ENCODE results near the gene FHIP2A.
"Not testable (repeated sequence)": the region's sequence is repeated elsewhere in the genome, so short reads cannot be mapped to it uniquely, and the experiment has no call there.

Gene FHIP2A

GRCh38 chr10:114821293-114821914 is at the start of gene FHIP2A:
Gene FHIP2A (plus strand): TSS chr10:114821780. CDS start chr10:114822079, 299 bp downstream.
- peak; percentile 75 to 84 for DNase-seq (ENCODE audit: low read depth in 1 of 2, low spot score in 1 of 2)

DNA sequence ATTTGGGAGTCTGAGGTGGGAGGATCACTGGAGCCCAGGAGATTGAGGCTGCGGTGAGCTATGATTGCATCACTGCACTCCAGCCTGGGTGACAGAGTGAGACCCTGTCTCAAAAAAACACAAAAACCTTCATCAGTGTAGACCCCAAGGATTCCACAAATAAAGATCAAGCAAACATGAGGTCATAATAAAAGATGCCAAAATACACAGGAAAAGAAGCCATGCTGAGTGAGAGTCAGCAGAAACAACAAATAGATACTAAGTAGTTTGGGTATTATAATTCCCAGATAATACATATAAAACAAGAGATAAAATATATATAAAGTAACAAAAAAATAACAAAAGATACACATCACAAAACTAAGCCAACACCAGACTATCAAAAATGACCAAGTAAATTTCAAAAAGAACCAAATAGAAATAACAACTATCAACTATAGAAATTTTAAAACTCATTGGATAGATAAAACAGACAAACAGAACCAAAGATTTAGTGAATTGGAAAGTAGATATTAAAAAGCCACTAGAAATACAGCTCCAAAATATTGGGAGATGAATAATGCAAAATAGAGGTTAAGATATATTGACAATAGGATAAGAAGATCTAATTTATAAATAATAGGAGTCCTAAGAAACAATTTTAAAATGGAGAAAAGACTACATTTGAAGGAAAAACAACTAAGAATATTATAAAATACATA is 48.9 kb upstream of the FHIP2A start:
- DNase-seq (ENCODE audit: low read depth in 1 of 2, low spot score in 1 of 2): no peak

- no peak for DNase-seq (ENCODE audit: low read depth in 1 of 2, low spot score in 1 of 2)
Observed at GRCh38 chr10:114773197-114773532, 48.4 kb upstream of the FHIP2A start.

DNA sequence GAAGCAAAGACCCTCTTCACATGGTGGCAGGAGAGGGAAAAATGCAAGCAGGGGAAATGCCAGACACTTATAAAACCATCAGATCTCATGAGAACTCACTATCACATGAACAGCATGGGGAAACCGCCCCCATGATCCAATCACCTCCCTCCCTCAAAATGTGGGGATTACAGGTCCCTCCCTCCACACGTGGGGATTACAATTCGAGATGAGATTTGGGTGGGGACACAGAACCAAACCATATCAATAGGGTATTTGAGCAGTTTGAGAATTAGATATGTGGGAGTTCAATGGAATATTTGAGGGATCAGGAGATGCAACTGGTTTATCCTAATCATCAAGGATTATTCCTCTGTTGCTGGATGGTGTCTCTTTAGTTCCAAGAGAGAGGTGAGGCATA is 46.5 kb upstream of the FHIP2A start:
- not testable (repeated sequence) for DNase-seq (ENCODE audit: low read depth in 1 of 2, low spot score in 1 of 2)

GRCh38 chr10:114777415-114777814 is 44.2 kb upstream of the FHIP2A start:
- no peak for DNase-seq (ENCODE audit: low read depth in 1 of 2, low spot score in 1 of 2)

- DNase-seq (ENCODE audit: low read depth in 1 of 2, low spot score in 1 of 2): no peak
Observed at GRCh38 chr10:114779803-114780576, 41.6 kb upstream of the FHIP2A start.

GRCh38 chr10:114780577-114781184 is 40.9 kb upstream of the FHIP2A start:
- DNase-seq (ENCODE audit: low read depth in 1 of 2, low spot score in 1 of 2): no peak

DNA sequence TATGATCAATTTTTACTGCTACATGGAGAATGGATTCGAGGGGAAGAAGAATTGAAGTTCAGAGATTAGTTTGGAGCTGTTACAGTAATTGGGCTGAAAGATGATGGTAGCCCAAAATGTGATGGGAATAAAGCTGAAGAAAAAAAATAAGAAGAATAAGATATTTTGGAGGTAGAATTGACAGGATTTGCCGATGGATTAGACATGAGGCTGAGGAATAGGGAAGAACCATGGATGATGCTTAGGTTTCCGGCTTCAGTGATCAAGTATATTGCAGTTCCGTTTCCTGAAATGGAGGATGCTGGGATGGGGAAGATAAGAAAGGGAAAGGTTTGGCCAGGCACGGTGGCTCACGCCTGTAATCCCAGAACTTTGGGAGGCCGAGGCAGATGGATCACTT is 38.9 kb upstream of the FHIP2A start:
- DNase-seq (ENCODE audit: low read depth in 1 of 2, low spot score in 1 of 2): no peak

DNA sequence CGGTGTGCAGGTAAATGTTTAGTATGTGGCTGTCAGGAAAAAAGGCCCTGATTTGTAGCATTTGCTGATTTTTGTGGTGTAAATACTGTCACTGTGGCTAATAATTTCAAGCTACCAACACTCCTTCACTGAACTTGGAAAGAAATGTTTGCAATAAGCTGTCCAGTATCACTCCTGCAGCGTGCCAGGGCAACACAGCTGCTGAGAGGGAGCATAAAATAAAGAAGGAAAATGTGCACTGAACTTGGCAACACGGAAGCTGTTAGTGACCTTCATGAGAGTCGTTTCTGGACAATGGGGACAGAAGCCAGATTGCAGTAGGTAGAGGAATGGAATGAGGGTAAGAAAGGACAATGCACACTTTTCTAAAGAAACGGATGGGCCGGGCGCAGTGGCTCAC is 37.9 kb upstream of the FHIP2A start:
- no peak for DNase-seq (ENCODE audit: low read depth in 1 of 2, low spot score in 1 of 2)

GRCh38 chr10:114786492-114786891 is 35.1 kb upstream of the FHIP2A start:
- not testable (repeated sequence) for DNase-seq (ENCODE audit: low read depth in 1 of 2, low spot score in 1 of 2)

- DNase-seq (ENCODE audit: low read depth in 1 of 2, low spot score in 1 of 2): not testable (repeated sequence)
Observed at GRCh38 chr10:114787131-114787530, 34.4 kb upstream of the FHIP2A start.

DNA sequence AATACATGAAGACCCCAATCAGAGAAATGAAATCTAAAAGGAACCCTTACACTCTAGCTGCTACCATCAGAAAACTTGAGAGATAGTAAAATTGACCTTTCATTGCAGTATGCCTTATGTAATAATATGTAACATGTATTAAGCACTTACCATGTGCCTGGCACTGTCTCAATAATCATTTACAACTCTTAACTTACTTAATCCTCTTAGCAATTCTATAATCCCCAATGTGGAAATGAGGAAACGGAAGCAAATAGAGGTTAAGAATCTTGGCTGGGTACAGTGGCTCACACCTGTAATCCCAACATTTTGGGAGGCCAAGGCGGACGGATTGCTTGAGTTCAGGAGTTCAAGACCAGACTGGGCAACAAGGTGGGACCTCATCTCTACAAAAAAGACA is 29.8 kb upstream of the FHIP2A start:
- DNase-seq (ENCODE audit: low read depth in 1 of 2, low spot score in 1 of 2): no peak

GRCh38 chr10:114795039-114795438 is 26.5 kb upstream of the FHIP2A start:
- DNase-seq (ENCODE audit: low read depth in 1 of 2, low spot score in 1 of 2): no peak

- no peak for DNase-seq (ENCODE audit: low read depth in 1 of 2, low spot score in 1 of 2)
Observed at GRCh38 chr10:114800361-114800760, 21.2 kb upstream of the FHIP2A start.

- DNase-seq (ENCODE audit: low read depth in 1 of 2, low spot score in 1 of 2): no peak
Observed at GRCh38 chr10:114801411-114801813, 20.2 kb upstream of the FHIP2A start.

- no peak for DNase-seq (ENCODE audit: low read depth in 1 of 2, low spot score in 1 of 2)
Observed at GRCh38 chr10:114802177-114802576, 19.4 kb upstream of the FHIP2A start.

DNA sequence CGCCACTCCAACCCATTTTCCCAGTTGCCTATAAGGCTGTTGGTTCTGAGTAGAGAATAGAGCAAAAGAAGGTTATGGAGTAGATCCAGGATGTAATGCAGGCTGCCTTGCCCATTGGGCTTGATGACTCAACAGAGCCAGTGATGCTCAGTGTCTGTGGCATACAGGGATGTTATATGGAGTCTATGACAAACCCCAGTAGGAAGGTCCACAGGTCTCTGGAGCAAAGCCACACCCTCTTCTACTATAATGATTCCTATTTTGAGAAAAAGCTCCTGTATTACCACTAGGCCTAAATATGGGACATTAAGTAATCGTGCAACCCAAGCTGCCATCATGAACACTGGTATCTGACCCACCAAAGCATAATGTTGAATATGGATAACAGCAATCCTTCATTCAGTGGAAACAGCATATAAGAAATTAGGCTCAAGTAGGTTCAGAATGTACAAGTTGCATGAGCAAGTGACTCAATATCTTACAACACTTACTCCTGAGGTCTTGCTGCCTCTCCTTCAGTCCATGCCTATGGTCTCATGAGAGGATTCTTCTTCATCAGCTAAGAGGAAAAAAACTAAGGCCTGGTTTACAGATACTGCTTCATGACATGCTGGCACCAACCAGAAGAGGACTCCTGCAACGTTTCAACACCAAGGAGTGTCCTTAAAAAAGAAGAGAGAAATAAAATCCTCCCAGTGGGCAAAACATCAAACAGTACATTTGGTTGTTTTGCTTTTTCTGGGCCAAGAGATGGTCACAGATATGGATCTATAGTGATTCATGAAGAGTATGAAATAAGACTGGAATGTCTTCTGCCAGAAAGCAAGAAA is 14.8 kb upstream of the FHIP2A start:
- no peak for DNase-seq (ENCODE audit: low read depth in 1 of 2, low spot score in 1 of 2)

- DNase-seq (ENCODE audit: low read depth in 1 of 2, low spot score in 1 of 2): no peak
Observed at GRCh38 chr10:114808982-114809381, 12.6 kb upstream of the FHIP2A start.

DNA sequence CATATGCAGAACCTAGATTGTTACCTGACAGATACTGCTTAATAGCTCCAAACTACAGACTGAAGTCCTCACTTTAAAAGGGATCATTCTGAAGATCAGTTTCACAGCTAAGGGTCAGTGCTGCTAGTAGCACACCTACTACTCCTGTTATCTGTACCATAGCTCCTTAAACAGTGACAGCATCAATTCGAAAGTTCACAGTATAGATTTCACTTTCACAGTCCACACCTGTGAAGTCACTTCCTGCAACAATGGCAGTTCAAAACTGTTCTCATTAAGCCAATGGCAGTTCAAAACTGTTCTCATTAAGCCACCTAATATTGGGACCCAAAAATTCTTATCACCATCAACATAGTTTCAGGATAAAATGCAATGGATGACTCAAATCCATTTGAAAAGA is 10.7 kb upstream of the FHIP2A start:
- no peak for DNase-seq (ENCODE audit: low read depth in 1 of 2, low spot score in 1 of 2)

- DNase-seq (ENCODE audit: low read depth in 1 of 2, low spot score in 1 of 2): no peak
Observed at GRCh38 chr10:114811862-114812261, 9.7 kb upstream of the FHIP2A start.

DNA sequence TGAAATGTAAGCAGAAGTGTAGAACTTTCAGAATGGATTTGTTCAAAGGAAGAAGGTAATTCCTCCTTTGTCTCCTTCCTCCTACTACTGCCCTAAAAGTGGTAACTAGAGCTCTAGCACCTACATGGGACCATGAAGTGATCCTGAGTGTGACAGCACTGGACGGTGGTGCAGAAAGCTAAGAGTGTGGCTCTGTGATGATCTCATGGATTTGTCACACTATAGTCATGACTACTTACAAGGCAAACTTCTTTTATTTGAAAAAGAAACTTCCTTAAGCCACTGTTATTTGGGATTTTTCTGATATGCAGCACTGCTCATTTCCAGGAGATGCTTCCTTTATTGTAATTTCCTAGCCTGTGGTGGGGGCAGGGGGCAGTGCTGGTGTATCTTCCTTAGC is 5.8 kb upstream of the FHIP2A start:
- DNase-seq (ENCODE audit: low read depth in 1 of 2, low spot score in 1 of 2): no peak
